ENCODE results near the gene KY. TPM values are rescaled to one million over a fixed set of nuclear protein-coding genes. Genes with fewer than 3 reads are reported as not detected.

Gene KY
- total RNA-seq, 2 experiments from 2014 or later = not detected

GRCh38 chr3:134628884-134629283, 21.9 kb downstream of the KY start:
- Histone ChIP-seq H3K9me3 (ENCODE audit: low read length) (peaks cover 13% of the 10 kb centered on the region; the same call in 1 of the 2 replicates), H3K4me1 (ENCODE audit: insufficient read depth, low read length, poor library complexity, severe bottlenecking) (no peaks in the 10 kb centered on the region), H3K79me2 (ENCODE audit: insufficient read depth, low read depth, low read length) (no peaks in the 10 kb centered on the region), H3K4me3 (ENCODE audit: low read depth, low read length, poor library complexity, severe bottlenecking) (no peak overlapping the region), H3K4me2 (ENCODE audit: low read length) (no peak overlapping the region), H3K9me2 (ENCODE audit: insufficient read depth, low read length) (no peaks in the 10 kb centered on the region), H2AFZ (ENCODE audit: low read length) (no peak overlapping the region), H3K36me3 (ENCODE audit: insufficient read depth, low read length) (no peaks in the 10 kb centered on the region), H3K27ac (ENCODE audit: low read depth, low read length, poor library complexity, severe bottlenecking) (no peak overlapping the region), H4K20me1 (ENCODE audit: insufficient read depth, low read length) (no peaks in the 10 kb centered on the region)
- ChIA-PET POLR2A (no interaction called here), CTCF (ENCODE audit: unreplicated experiment) (no interaction called here)
- intact Hi-C loops (cut with micrococcal nuclease; ENCODE audit: unreplicated experiment) = no loop called here
- no peak for TF ChIP-seq EZH2phosphoT487 (IDR thresholded peaks at IDR 0.05; ENCODE audit: borderline replicate concordance, low read depth, low read length)
- no peak for DNase-seq (ENCODE audit: low spot score)
- no TSS peak for BruUV-seq (replicated peaks)

- BruUV-seq (replicated peaks) = no TSS peak
- no peak for DNase-seq (ENCODE audit: low spot score)
- POLR2A ChIA-PET = interaction anchor here (0.5 kb wide), 1 partner anchor 196 kb away, joined by 3 read pairs; no protein-coding TSS in a partner anchor
Observed at GRCh38 chr3:134627831-134628230, 23.0 kb downstream of the KY start.

DNA sequence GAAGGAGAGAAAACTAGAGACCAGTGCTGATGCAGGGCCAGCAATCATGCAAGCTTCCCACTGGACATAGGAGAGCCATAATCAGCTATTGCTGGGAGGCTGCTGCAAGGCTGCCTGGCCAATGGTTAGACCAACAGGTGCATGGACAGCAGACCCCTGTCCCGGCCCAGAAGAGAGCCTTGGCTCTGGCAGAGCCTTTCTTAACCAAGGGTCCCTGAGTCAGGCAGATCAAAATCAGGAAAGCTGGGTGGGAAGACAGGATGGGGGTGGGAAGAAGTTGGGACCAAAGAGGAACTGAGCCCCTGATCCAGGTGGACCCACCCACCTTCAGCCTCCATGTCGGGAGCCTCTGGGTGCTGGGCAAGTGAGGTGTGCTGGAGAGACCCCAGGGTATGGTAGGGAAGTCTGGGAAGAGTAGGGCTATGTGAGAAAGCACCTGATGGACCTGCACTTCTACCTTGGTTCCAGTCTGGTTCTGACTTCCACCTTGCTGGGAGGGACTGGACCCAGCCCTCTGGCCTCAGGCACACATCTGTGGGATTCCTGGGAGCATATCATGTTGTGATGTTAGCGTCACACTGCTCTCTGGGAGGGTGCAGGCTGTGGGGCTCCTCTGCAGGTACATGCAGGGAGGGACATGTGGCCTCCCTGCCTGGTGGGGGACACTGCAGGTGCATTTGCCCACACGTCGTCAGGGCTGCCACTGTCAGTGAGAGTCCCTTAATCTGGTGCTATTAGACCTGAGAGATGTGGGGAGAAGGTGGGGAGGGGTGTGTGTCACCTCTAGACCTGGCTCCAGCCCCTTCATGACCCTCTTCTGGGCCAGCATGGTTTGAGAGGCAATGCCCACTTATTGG, 24.7 kb downstream of the KY start:
- Histone ChIP-seq H3K4me2 (ENCODE audit: low read length) (no peak overlapping the region), H3K4me3 (ENCODE audit: low read depth, low read length, poor library complexity, severe bottlenecking) (no peak overlapping the region), H3K9me2 (ENCODE audit: insufficient read depth, low read length) (no peaks in the 10 kb centered on the region), H3K9me3 (ENCODE audit: low read length) (peaks cover 11% of the 10 kb centered on the region; the same call in 1 of the 2 replicates), H3K79me2 (ENCODE audit: insufficient read depth, low read depth, low read length) (no peaks in the 10 kb centered on the region), H3K36me3 (ENCODE audit: insufficient read depth, low read length) (no peaks in the 10 kb centered on the region), H2AFZ (ENCODE audit: low read length) (no peak overlapping the region), H3K27ac (ENCODE audit: low read depth, low read length, poor library complexity, severe bottlenecking) (no peak overlapping the region), H3K4me1 (ENCODE audit: insufficient read depth, low read length, poor library complexity, severe bottlenecking) (no peaks in the 10 kb centered on the region), H4K20me1 (ENCODE audit: insufficient read depth, low read length) (no peaks in the 10 kb centered on the region)
- TF ChIP-seq, protein P1, sequence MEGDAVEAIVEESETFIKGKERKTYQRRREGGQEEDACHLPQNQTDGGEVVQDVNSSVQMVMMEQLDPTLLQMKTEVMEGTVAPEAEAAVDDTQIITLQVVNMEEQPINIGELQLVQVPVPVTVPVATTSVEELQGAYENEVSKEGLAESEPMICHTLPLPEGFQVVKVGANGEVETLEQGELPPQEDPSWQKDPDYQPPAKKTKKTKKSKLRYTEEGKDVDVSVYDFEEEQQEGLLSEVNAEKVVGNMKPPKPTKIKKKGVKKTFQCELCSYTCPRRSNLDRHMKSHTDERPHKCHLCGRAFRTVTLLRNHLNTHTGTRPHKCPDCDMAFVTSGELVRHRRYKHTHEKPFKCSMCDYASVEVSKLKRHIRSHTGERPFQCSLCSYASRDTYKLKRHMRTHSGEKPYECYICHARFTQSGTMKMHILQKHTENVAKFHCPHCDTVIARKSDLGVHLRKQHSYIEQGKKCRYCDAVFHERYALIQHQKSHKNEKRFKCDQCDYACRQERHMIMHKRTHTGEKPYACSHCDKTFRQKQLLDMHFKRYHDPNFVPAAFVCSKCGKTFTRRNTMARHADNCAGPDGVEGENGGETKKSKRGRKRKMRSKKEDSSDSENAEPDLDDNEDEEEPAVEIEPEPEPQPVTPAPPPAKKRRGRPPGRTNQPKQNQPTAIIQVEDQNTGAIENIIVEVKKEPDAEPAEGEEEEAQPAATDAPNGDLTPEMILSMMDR (conservative IDR thresholded peaks at IDR 0.05; ENCODE audit: low read length) = no peak
- no peak for TF ChIP-seq EZH2phosphoT487 (IDR thresholded peaks at IDR 0.05; ENCODE audit: borderline replicate concordance, low read depth, low read length)
- ChIA-PET CTCF (ENCODE audit: unreplicated experiment) (no interaction called here), POLR2A (no interaction called here)
- DNase-seq (ENCODE audit: low spot score) = no peak
- BruUV-seq (replicated peaks) = no TSS peak
- intact Hi-C loops (cut with micrococcal nuclease; ENCODE audit: unreplicated experiment) = no loop called here

More at GRCh38 chr3:134627831-134628230, 23.0 kb downstream of the KY start:
- Histone ChIP-seq H4K20me1 (ENCODE audit: insufficient read depth, low read length) (no peaks in the 10 kb centered on the region), H3K4me1 (ENCODE audit: insufficient read depth, low read length, poor library complexity, severe bottlenecking) (no peaks in the 10 kb centered on the region), H3K79me2 (ENCODE audit: insufficient read depth, low read depth, low read length) (no peaks in the 10 kb centered on the region), H3K27ac (ENCODE audit: low read depth, low read length, poor library complexity, severe bottlenecking) (no peak overlapping the region), H3K9me3 (ENCODE audit: low read length) (peaks cover 13% of the 10 kb centered on the region; the same call in 1 of the 2 replicates), H2AFZ (ENCODE audit: low read length) (no peak overlapping the region), H3K9me2 (ENCODE audit: insufficient read depth, low read length) (no peaks in the 10 kb centered on the region), H3K4me3 (ENCODE audit: low read depth, low read length, poor library complexity, severe bottlenecking) (no peak overlapping the region), H3K36me3 (ENCODE audit: insufficient read depth, low read length) (no peaks in the 10 kb centered on the region), H3K4me2 (ENCODE audit: low read length) (no peak overlapping the region)
- CTCF ChIA-PET (ENCODE audit: unreplicated experiment) = no interaction called here
- TF ChIP-seq EZH2phosphoT487 (IDR thresholded peaks at IDR 0.05; ENCODE audit: borderline replicate concordance, low read depth, low read length) = no peak
- intact Hi-C loops (cut with micrococcal nuclease; ENCODE audit: unreplicated experiment) = no loop called here

All from OCI-LY7 (cell line).